MCF 10A (cell line): ENCODE results near the gene HMGN4. TPM values are rescaled to one million over a fixed set of nuclear protein-coding genes. Genes with fewer than 3 reads are reported as not detected.

Source experiments
- BruUV-seq: library from RNA; stranded (reverse); fragments of 400-500 nt; replicated peaks from 2 replicates; lab custom pipeline; 2021; lab: Mats Ljungman, UMichigan
- CTCF ChIA-PET: fragments of 300-600 bp; sonication (Branson Sonifier 250); formaldehyde crosslinking; extraction: SDS; loops from one replicate; lab custom pipeline; 2021; ENCODE audit warnings: antibody characterized with exemption, inconsistent platforms; lab: Yijun Ruan, JAX
- POLR2A ChIA-PET: fragments of 300-600, 350-650 bp; sonication (Branson Sonifier 250); formaldehyde crosslinking; extraction: SDS; loops from one replicate; lab custom pipeline; 2020; ENCODE audit warnings: antibody characterized with exemption, inconsistent platforms; lab: Yijun Ruan, JAX
- DNase-seq: peaks from one replicate; pipeline ENCODE4 v3.0.0-alpha.2; 2018; ENCODE audit not compliant: unreplicated experiment
- H3K27ac Mint-ChIP-seq: one replicate; pipeline ENCODE4 v1.8.0; 2022; ENCODE audit warnings: mild to moderate bottlenecking, low read depth, mixed read lengths; ENCODE audit not compliant: unreplicated experiment
- H3K27me3 Mint-ChIP-seq: one replicate; pipeline ENCODE4 v1.8.0; 2022; ENCODE audit warnings: mixed read lengths; ENCODE audit not compliant: insufficient read depth, unreplicated experiment
- H3K36me3 Mint-ChIP-seq: one replicate; pipeline ENCODE4 v1.8.0; 2022; ENCODE audit warnings: mild to moderate bottlenecking, moderate library complexity, mixed read lengths; ENCODE audit not compliant: insufficient read depth, unreplicated experiment
- H3K4me1 Mint-ChIP-seq: one replicate; pipeline ENCODE4 v1.8.0; 2022; ENCODE audit warnings: mixed read lengths; ENCODE audit not compliant: insufficient read depth, unreplicated experiment
- H3K4me3 Mint-ChIP-seq: one replicate; pipeline ENCODE4 v1.8.0; 2022; ENCODE audit warnings: mild to moderate bottlenecking, moderate library complexity, mixed read lengths; ENCODE audit not compliant: unreplicated experiment
- H3K9me3 Mint-ChIP-seq: one replicate; pipeline ENCODE4 v1.8.0; 2022; ENCODE audit warnings: mixed read lengths; ENCODE audit not compliant: unreplicated experiment
- CTCF ChIP-seq: fragments of 200-600 bp; IDR thresholded peaks from one replicate; pipeline ENCODE4 v1.8.0; 2022; ENCODE audit warnings: antibody characterized with exemption, mild to moderate bottlenecking; ENCODE audit not compliant: unreplicated experiment
- intact Hi-C: fragments of 100-400 bp; cut with micrococcal nuclease; formaldehyde crosslinking; loops from 2 replicates; pipeline ENCODE4 v1.14.1; 2022
- total RNA-seq: library from RNA; stranded (reverse); gene quantifications from 2 replicates; pipeline ENCODE4 v1.2.3, GENCODE V29; 2022

Gene HMGN4
- total RNA-seq, 1 experiment from 2014 or later, result 71.7 TPM

GRCh38 chr6:26592649-26593048 lies 54.5 kb downstream of the HMGN4 start:
- DNase-seq, result peak; percentile 16
- intact Hi-C loops, result no loop called here
- TF ChIP-seq CTCF, result no peak
- CTCF ChIA-PET, result interaction anchor here (1.1 to 8.7 kb wide), 3 partner anchors 10 to 486 kb away, joined by 3 to 84 read pairs (median 8); no protein-coding TSS in a partner anchor
- H3K4me1 Mint-ChIP-seq, result no peaks in the 10 kb centered on the region
- no peak overlapping the region for H3K27ac Mint-ChIP-seq
- H3K4me3 Mint-ChIP-seq, result no peak overlapping the region
- no peaks in the 10 kb centered on the region for H3K9me3 Mint-ChIP-seq
- BruUV-seq, result no TSS peak
- peaks cover 7% of the 10 kb centered on the region for H3K36me3 Mint-ChIP-seq
- POLR2A ChIA-PET, result no interaction called here
- H3K27me3 Mint-ChIP-seq, result no peaks in the 10 kb centered on the region

DNA sequence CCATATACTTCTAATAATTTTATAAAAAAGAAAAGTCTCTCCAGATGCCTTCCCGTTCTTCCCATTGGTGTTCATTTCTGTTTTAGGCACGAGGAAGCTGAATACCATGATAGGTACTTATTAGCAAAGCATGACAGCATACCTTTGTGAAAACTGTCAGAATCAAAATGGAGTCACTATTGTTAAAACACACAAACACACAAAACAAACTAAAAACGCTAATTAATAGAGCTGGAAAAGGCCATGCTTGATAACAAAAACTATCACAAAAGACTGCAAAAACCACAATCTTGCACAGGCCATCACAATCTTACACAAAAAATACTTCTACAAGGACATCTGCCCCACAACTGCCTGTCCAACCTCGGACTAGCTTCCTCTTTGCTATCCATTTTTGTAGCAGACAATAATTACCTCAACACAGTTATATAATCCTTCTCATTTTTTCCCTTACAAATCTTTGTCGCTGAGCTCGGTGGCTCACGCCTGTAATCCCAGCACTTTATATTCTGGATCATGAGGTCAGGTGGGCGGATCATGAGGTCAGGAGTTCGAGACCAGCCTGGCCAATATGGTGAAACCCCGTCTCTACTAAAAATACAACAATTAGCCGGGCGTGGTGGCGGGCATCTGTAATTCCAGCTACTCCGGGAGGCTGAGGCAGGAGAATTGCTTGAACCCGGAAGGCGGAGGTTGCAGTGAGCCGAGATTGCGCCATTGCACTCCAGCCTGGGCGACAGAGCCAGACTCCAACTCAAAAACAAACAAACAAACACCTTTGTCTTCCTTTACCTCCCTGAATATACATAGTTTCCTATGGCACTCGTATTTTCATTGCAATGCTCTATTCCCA lies 55.3 kb downstream of the HMGN4 start:
- DNase-seq, result no peak
- intact Hi-C loops, result no loop called here
- TF ChIP-seq CTCF, result no peak
- POLR2A ChIA-PET, result interaction anchor here (0.8 to 3.5 kb wide), 3 partner anchors 9 to 252 kb away, joined by 4 to 24 read pairs (median 20); no protein-coding TSS in a partner anchor
- Mint-ChIP-seq H3K36me3 (peaks cover 15% of the 10 kb centered on the region), H3K9me3 (no peaks in the 10 kb centered on the region), H3K4me1 (peaks cover 6% of the 10 kb centered on the region), H3K27ac (no peak overlapping the region), H3K4me3 (no peak overlapping the region), H3K27me3 (no peaks in the 10 kb centered on the region)
- CTCF ChIA-PET, result interaction anchor here (0.6 to 8.7 kb wide), 6 partner anchors 11 to 976 kb away, joined by 3 to 84 read pairs (median 6); no protein-coding TSS in a partner anchor
- no TSS peak for BruUV-seq

DNA sequence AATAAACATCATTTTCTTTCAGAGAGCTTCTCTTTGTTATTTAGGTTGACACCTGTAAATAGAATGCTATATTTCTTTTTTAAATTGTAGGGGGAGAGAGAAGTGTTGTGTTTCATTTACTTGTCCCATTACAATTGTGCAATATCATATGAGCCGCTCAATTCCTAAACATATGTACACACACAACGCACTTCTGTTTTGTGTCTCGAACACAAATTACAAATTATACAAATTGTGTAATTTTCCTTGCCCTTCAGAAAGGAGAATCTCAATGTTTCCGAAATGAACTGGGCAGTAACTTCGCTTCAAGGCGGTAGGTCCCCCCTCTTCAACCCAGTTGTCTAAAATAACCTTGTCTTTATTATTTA lies 55.9 kb downstream of the HMGN4 start:
- H3K27me3 Mint-ChIP-seq, result no peaks in the 10 kb centered on the region
- BruUV-seq, result no TSS peak
- H3K4me1 Mint-ChIP-seq, result peaks cover 6% of the 10 kb centered on the region
- no peaks in the 10 kb centered on the region for H3K9me3 Mint-ChIP-seq
- ChIA-PET POLR2A (interaction anchor here (0.9 to 3.5 kb wide), 6 partner anchors 10 to 56 kb away, joined by 3 to 31 read pairs (median 19); partner anchors contain the start of gene HMGN4), CTCF (interaction anchor here (0.6 to 8.7 kb wide), 5 partner anchors 19 to 976 kb away, joined by 3 to 84 read pairs (median 3); no protein-coding TSS in a partner anchor)
- intact Hi-C loops, result no loop called here
- H3K36me3 Mint-ChIP-seq, result peaks cover 21% of the 10 kb centered on the region
- no peak overlapping the region for H3K4me3 Mint-ChIP-seq
- H3K27ac Mint-ChIP-seq, result no peak overlapping the region
- no peak for DNase-seq
- TF ChIP-seq CTCF, result no peak
